H1 (cell line): ENCODE results near the gene ACY1. TPM values are rescaled to one million over a fixed set of nuclear protein-coding genes. Genes with fewer than 3 reads are reported as not detected.

ENCODE experiments used
- CTCF ChIA-PET: fragments of 300-600 bp; sonication (Branson Sonifier 250); formaldehyde crosslinking; loops from one replicate; lab custom pipeline; 2021; ENCODE audit not compliant: partially characterized antibody; lab: Charles Lee
- POLR2A ChIA-PET: fragments of 300-600 bp; sonication (Branson Sonifier 250); formaldehyde crosslinking; loops from one replicate; lab custom pipeline; 2021; ENCODE audit warnings: inconsistent platforms; ENCODE audit not compliant: partially characterized antibody; lab: Charles Lee
- DNase-seq, 2 experiments: peaks; one replicate each; pipeline versions ENCODE4 v3.0.0 to v3.0.0-alpha.2; 2010 to 2022; ENCODE audit warnings: low spot score in 2 of 2, low read depth in 1 of 2, mixed read lengths in 1 of 2
- FAIRE-seq: peaks from 2 replicates; lab custom pipeline; 2011; peaks lifted over from hg19 to GRCh38; lab: Jason Lieb, UNC
- H2AFZ ChIP-seq: 2 replicates; pipeline ENCODE4 v1.8.1; 2012; ENCODE audit warnings: low read length, inconsistent platforms
- H2AK5ac ChIP-seq: 2 replicates; pipeline ENCODE4 v1.6.1; 2013; ENCODE audit warnings: low read depth, low read length
- H2BK120ac ChIP-seq: replicated peaks from 2 replicates; pipeline ENCODE3; 2013; ENCODE audit warnings: low read depth, low read length, inconsistent platforms
- H2BK12ac ChIP-seq: 2 replicates; pipeline ENCODE4 v1.6.1; 2013; ENCODE audit warnings: low read depth, low read length
- H2BK15ac ChIP-seq: 2 replicates; pipeline ENCODE4 v1.6.1; 2013; ENCODE audit warnings: low read length
- H2BK20ac ChIP-seq: 2 replicates; pipeline ENCODE4 v1.6.1; 2013; ENCODE audit warnings: low read length
- H2BK5ac ChIP-seq: 2 replicates; pipeline ENCODE4 v1.6.1; 2013; ENCODE audit warnings: low read depth, low read length
- H3K14ac ChIP-seq: 2 replicates; pipeline ENCODE4 v1.6.1; 2013; ENCODE audit warnings: inconsistent platforms; ENCODE audit not compliant: insufficient read length
- H3K18ac ChIP-seq: 2 replicates; pipeline ENCODE4 v1.6.1; 2013; ENCODE audit warnings: low read length; ENCODE audit errors: extremely low read depth
- H3K23ac ChIP-seq: 2 replicates; pipeline ENCODE4 v1.6.1; 2013; ENCODE audit warnings: inconsistent platforms; ENCODE audit not compliant: insufficient read length
- H3K23me2 ChIP-seq: 2 replicates; pipeline ENCODE4 v1.6.1; 2013; ENCODE audit warnings: low read depth, low read length
- H3K27ac ChIP-seq: 2 replicates; pipeline ENCODE4 v1.6.1; 2011; ENCODE audit warnings: low read depth, low read length, inconsistent platforms
- H3K27me3 ChIP-seq, 4 experiments: replicated peaks in 1 of 4; 1 replicate in 1 of 4; 2 replicates in 3 of 4; pipeline versions ENCODE4 v1.6.1 to v1.8.1; 2011 to 2013; ENCODE audit warnings: low read length in 3 of 4, mild to moderate bottlenecking in 3 of 4, inconsistent platforms in 2 of 4, mixed read lengths in 2 of 4, moderate library complexity in 1 of 4; ENCODE audit not compliant: control insufficient read depth in 3 of 4, insufficient read depth in 3 of 4; ENCODE audit errors: extremely low read depth in 1 of 4
- H3K36me3 ChIP-seq, 4 experiments: 2 replicates each; pipeline versions ENCODE4 v1.6.1 to v1.8.1; 2011 to 2013; ENCODE audit warnings: mild to moderate bottlenecking in 4 of 4, low read length in 3 of 4, moderate library complexity in 2 of 4, control low read depth in 1 of 4, inconsistent platforms in 1 of 4; ENCODE audit not compliant: insufficient read depth in 4 of 4, control insufficient read depth in 2 of 4
- H3K4ac ChIP-seq: replicated peaks from 2 replicates; pipeline ENCODE3; 2013; ENCODE audit warnings: low read length, low read depth, mixed read lengths, inconsistent platforms; ENCODE audit not compliant: insufficient read length
- H3K4me1 ChIP-seq, 4 experiments: replicated peaks in 1 of 4; 1 replicate in 1 of 4; 2 replicates in 3 of 4; pipeline versions ENCODE4 v1.6.1 to v1.8.1; 2011 to 2013; ENCODE audit warnings: low read length in 3 of 4, inconsistent platforms in 2 of 4, mixed read lengths in 1 of 4; ENCODE audit not compliant: insufficient read depth in 4 of 4, control insufficient read depth in 3 of 4
- H3K4me2 ChIP-seq, 2 experiments: 2 replicates each; pipeline versions ENCODE4 v1.6.1 to v1.8.1; 2011 to 2013; ENCODE audit warnings: low read depth in 2 of 2, low read length in 2 of 2, control low read depth in 1 of 2, inconsistent platforms in 1 of 2, mild to moderate bottlenecking in 1 of 2; ENCODE audit not compliant: insufficient read depth in 1 of 2
- H3K4me3 ChIP-seq, 4 experiments: fragments of 200-600, 300-600 bp in 1 of 4; sonication (generic), shearing (Covaris generic), sonication (Bioruptor Twin) in 1 of 4; 2 replicates each; pipeline versions ENCODE4 v1.5.1 to v1.8.1; 2011 to 2016; ENCODE audit warnings: low read length in 4 of 4, low read depth in 3 of 4, control low read depth in 2 of 4, inconsistent platforms in 2 of 4, mild to moderate bottlenecking in 2 of 4, mixed read lengths in 1 of 4, moderate library complexity in 1 of 4; ENCODE audit not compliant: insufficient read depth in 2 of 4; ENCODE audit errors: extremely low read depth in 1 of 4
- H3K56ac ChIP-seq: replicated peaks from 2 replicates; pipeline ENCODE3; 2013; ENCODE audit warnings: low read depth, mild to moderate bottlenecking, mixed read lengths, low read length, inconsistent platforms; ENCODE audit not compliant: insufficient read length
- H3K79me1 ChIP-seq: 2 replicates; pipeline ENCODE4 v1.6.1; 2013; ENCODE audit warnings: low read depth, low read length, control low read depth
- H3K79me2 ChIP-seq, 2 experiments: 2 replicates each; pipeline versions ENCODE4 v1.6.1 to v1.8.1; 2012 to 2013; ENCODE audit warnings: low read length in 2 of 2, mild to moderate bottlenecking in 2 of 2, inconsistent platforms in 1 of 2; ENCODE audit not compliant: insufficient read depth in 2 of 2, control insufficient read depth in 1 of 2
- H3K9ac ChIP-seq, 4 experiments: replicated peaks in 1 of 4; 1 replicate in 1 of 4; 2 replicates in 3 of 4; pipeline versions ENCODE4 v1.6.1 to v1.8.1; 2011 to 2013; ENCODE audit warnings: low read depth in 3 of 4, low read length in 3 of 4, control low read depth in 2 of 4, mild to moderate bottlenecking in 2 of 4, moderate library complexity in 2 of 4, inconsistent platforms in 1 of 4; ENCODE audit errors: extremely low read depth in 1 of 4
- H3K9me3 ChIP-seq, 2 experiments: 2 replicates each; pipeline versions ENCODE4 v1.6.1 to v1.8.1; 2012 to 2013; ENCODE audit warnings: mild to moderate bottlenecking in 2 of 2, moderate library complexity in 2 of 2, control low read depth in 1 of 2, inconsistent platforms in 1 of 2, low read depth in 1 of 2, low read length in 1 of 2, mixed read lengths in 1 of 2; ENCODE audit not compliant: insufficient read depth in 2 of 2
- H4K20me1 ChIP-seq, 2 experiments: replicated peaks in 1 of 2; 2 replicates each; pipeline versions ENCODE3 to v1.8.1; 2011 to 2013; ENCODE audit warnings: inconsistent platforms in 2 of 2, low read length in 2 of 2, mild to moderate bottlenecking in 1 of 2; ENCODE audit not compliant: insufficient read depth in 2 of 2, control insufficient read depth in 1 of 2
- H4K5ac ChIP-seq: 2 replicates; pipeline ENCODE4 v1.6.1; 2013; ENCODE audit warnings: low read length, low read depth, mixed read lengths, inconsistent platforms; ENCODE audit not compliant: insufficient read length
- H4K8ac ChIP-seq: 2 replicates; pipeline ENCODE4 v1.8.0; 2013; ENCODE audit warnings: mild to moderate bottlenecking, moderate library complexity, low read length, inconsistent platforms; ENCODE audit not compliant: insufficient read depth; ENCODE audit errors: extremely low read depth
- H4K91ac ChIP-seq: replicated peaks from 2 replicates; pipeline ENCODE3; 2013; ENCODE audit warnings: low read length, mixed read lengths, inconsistent platforms; ENCODE audit not compliant: insufficient read length
- KDM4A ChIP-seq: IDR thresholded peaks from one replicate; pipeline ENCODE4 v1.7.1; 2012; ENCODE audit warnings: low read depth, mild to moderate bottlenecking, moderate library complexity, low read length, inconsistent platforms; ENCODE audit not compliant: severe bottlenecking
- KDM5A ChIP-seq: fragments of 200-600 bp; IDR thresholded peaks from 2 replicates; pipeline ENCODE4 v1.7.1; 2012; ENCODE audit warnings: mild to moderate bottlenecking, low read length, inconsistent platforms, mixed read lengths
- POLR2A ChIP-seq, 2 experiments: IDR thresholded peaks; 1 replicate in 1 of 2; 2 replicates in 1 of 2; pipeline ENCODE4 v1.6.1; 2011; ENCODE audit warnings: low read depth in 2 of 2, low read length in 2 of 2, mild to moderate bottlenecking in 2 of 2; ENCODE audit errors: control extremely low read depth in 1 of 2
- POLR2AphosphoS5 ChIP-seq: IDR thresholded peaks from 2 replicates; pipeline ENCODE4 v1.6.1; 2011; ENCODE audit warnings: low read depth, low read length
- WGBS, 2 experiments: shearing (Covaris generic) in 1 of 2; methylation state at CpG; one replicate each; pipeline versions ENCODE4 v1.1.6 to v1.1.7; 2013 to 2015; ENCODE audit warnings: low lambda C conversion rate in 2 of 2, mixed read lengths in 2 of 2, inconsistent platforms in 1 of 2, low coverage in 1 of 2, missing lambda C conversion rate in 1 of 2; ENCODE audit not compliant: insufficient replicate concordance in 2 of 2, insufficient coverage in 1 of 2, insufficient read length in 1 of 2; ENCODE audit errors: extremely low coverage in 1 of 2, missing lambda C conversion rate in 1 of 2; 5-methylcytosine and 5-hydroxymethylcytosine counted together
- polyA plus RNA-seq, 7 experiments: library from polyadenylated mRNA; depleted of rRNA in 3 of 7; stranded (reverse) in 5 of 7; unstranded in 2 of 7; fragments of >200 nt in 5 of 7; fragments of 200-250 nt in 2 of 7; gene quantifications; 1 replicate in 5 of 7; 2 replicates in 1 of 7; 4 replicates in 1 of 7; pipeline versions ENCODE4 v1.2.1 to v1.2.3, GENCODE V29; 2011 to 2013; ENCODE audit warnings: missing spikeins in 2 of 7, mixed read lengths in 2 of 7
- total RNA-seq: library from RNA; stranded (reverse); fragmentation: NEBNext Ultra II Directional; extraction: Animal tissue kit (Norgen Biotek cat#: 25700); gene quantifications from 2 replicates; pipeline ENCODE4 v1.2.1, GENCODE V29; 2021

ACY1 gene
- total and polyA plus RNA-seq, 2 of the 8 experiments (the other 6 are each of a cell fraction or from before 2014, with no cell fraction given), result 48.3 to 113 TPM

GRCh38 chr3:51966922-51967383 is 16.4 kb upstream of the ACY1 start:
- Histone ChIP-seq H4K5ac (no peak overlapping the region), H3K4me2 (peak overlapping the region; percentile 77 to 85), H3K4me1 (peaks cover 12 to 42% (median 33%) of the 10 kb centered on the region in 4 experiments), H4K8ac (no peak overlapping the region), H2BK5ac (peak overlapping the region; percentile 44; the same call in 1 of the 2 replicates), H3K79me1 (no peaks in the 10 kb centered on the region), H2AFZ (no peak overlapping the region), H3K23me2 (peaks cover 9% of the 10 kb centered on the region; the same call in 1 of the 2 replicates), H2BK120ac (no peak overlapping the region), H3K27ac (no peak overlapping the region), H2BK12ac (peak overlapping the region; percentile 80; the same call in 1 of the 2 replicates), H3K9me3 (no peaks in the 10 kb centered on the region), H2BK15ac (no peak overlapping the region; the same call in 1 of the 2 replicates), H2AK5ac (no peak overlapping the region), H3K79me2 (no peaks in the 10 kb centered on the region), H3K27me3 (peaks cover 0 to 13% (median 2%) of the 10 kb centered on the region in 4 experiments; a peak in 5 of 7 replicates), H3K4me3 (peak overlapping the region; percentile 30 to 64 (median 42); a peak in 6 of 8 replicates), H3K9ac (peak overlapping the region in 1 of 4 experiments; percentile 25; a peak in 2 of 7 replicates), H4K91ac (no peak overlapping the region), H4K20me1 (peaks cover 0 to 6% of the 10 kb centered on the region in 2 experiments), H3K56ac (no peak overlapping the region), H3K23ac (no peak overlapping the region), H3K14ac (no peak overlapping the region), H3K4ac (no peak overlapping the region), H3K36me3 (no peaks in the 10 kb centered on the region), H2BK20ac (no peak overlapping the region), H3K18ac (no peak overlapping the region; the same call in 1 of the 2 replicates)
- FAIRE-seq, result no peak
- TF ChIP-seq POLR2A (IDR thresholded peaks at IDR 0.05; ENCODE audit: control extremely low read depth in 1 of 2, low read depth in 2 of 2, low read length in 2 of 2) (peak in 1 of 2 experiments; percentile 31; a peak in 1 of 3 replicates), POLR2AphosphoS5 (0 out of 2 replicates have a peak, but pooled peaks have one; percentile 18), KDM5A (no peak), KDM4A (peak; percentile 14)
- ChIA-PET CTCF (interaction anchor here (1.7 to 10.5 kb wide), 3 partner anchors 10 to 86 kb away, joined by 4 to 66 read pairs (median 12); partner anchors contain the start of gene ACY1), POLR2A (interaction anchor here (0.7 to 29.3 kb wide), 9 partner anchors 8 to 187 kb away, joined by 3 to 923 read pairs (median 8); partner anchors contain the start of genes ABHD14A, ABHD14B, ACY1 and GPR62)
- peak in 1 of 2 experiments; percentile 71 for DNase-seq
- WGBS, 2 experiments, result 16% methylated on average over 11 of the region's 33 CpGs; no CpG with 5 or more reads in 1 of the 2 experiments
